ENCODE results near the gene CSF1.
"Not testable (repeated sequence)": the region's sequence is repeated elsewhere in the genome, so short reads cannot be mapped to it uniquely, and the experiment has no call there.

CSF1 gene

GRCh38 chr1:109937738-109938137 is 27.1 kb downstream of the CSF1 start:
- DNase-seq (ENCODE audit: low spot score), result no peak

- DNase-seq (ENCODE audit: low spot score), result no peak
These were observed 27.9 kb downstream of the CSF1 start for GRCh38 chr1:109938556-109938955.

- DNase-seq (ENCODE audit: low spot score), result no peak
These were observed 31.8 kb downstream of the CSF1 start for GRCh38 chr1:109942434-109942833.

GRCh38 chr1:109944541-109944940 is 33.9 kb downstream of the CSF1 start:
- no peak for DNase-seq (ENCODE audit: low spot score)

GRCh38 chr1:109946511-109946910 is 35.9 kb downstream of the CSF1 start:
- no peak for DNase-seq (ENCODE audit: low spot score)

GRCh38 chr1:109947582-109948284 is 37.1 kb downstream of the CSF1 start:
- no peak for DNase-seq (ENCODE audit: low spot score)

GRCh38 chr1:109948285-109948630 is 37.6 kb downstream of the CSF1 start:
- no peak for DNase-seq (ENCODE audit: low spot score)

GRCh38 chr1:109950038-109950437 is 39.4 kb downstream of the CSF1 start:
- DNase-seq (ENCODE audit: low spot score), result no peak

GRCh38 chr1:109950509-109950908 is 39.9 kb downstream of the CSF1 start:
- DNase-seq (ENCODE audit: low spot score), result no peak

- not testable (repeated sequence) for DNase-seq (ENCODE audit: low spot score)
These were observed 40.9 kb downstream of the CSF1 start for GRCh38 chr1:109951501-109951900.

- no peak for DNase-seq (ENCODE audit: low spot score)
These were observed 43.4 kb downstream of the CSF1 start for GRCh38 chr1:109954041-109954512.

GRCh38 chr1:109959632-109959973 is 49.0 kb downstream of the CSF1 start:
- no peak for DNase-seq (ENCODE audit: low spot score)

GRCh38 chr1:109959974-109960744 is 49.5 kb downstream of the CSF1 start:
- DNase-seq (ENCODE audit: low spot score), result no peak

- DNase-seq (ENCODE audit: low spot score), result no peak
These were observed 50.1 kb downstream of the CSF1 start for GRCh38 chr1:109960745-109961094.

- DNase-seq (ENCODE audit: low spot score), result no peak
These were observed 53.2 kb downstream of the CSF1 start for GRCh38 chr1:109963864-109964263.

- DNase-seq (ENCODE audit: low spot score), result no peak
These were observed 58.6 kb downstream of the CSF1 start for GRCh38 chr1:109969146-109969829.

GRCh38 chr1:109969907-109970306 is 59.3 kb downstream of the CSF1 start:
- no peak for DNase-seq (ENCODE audit: low spot score)

GRCh38 chr1:109971559-109971958 is 60.9 kb downstream of the CSF1 start:
- no peak for DNase-seq (ENCODE audit: low spot score)

GRCh38 chr1:109974191-109974590 is 63.5 kb downstream of the CSF1 start:
- no peak for DNase-seq (ENCODE audit: low spot score)

- DNase-seq (ENCODE audit: low spot score), result peak; percentile 21
These were observed 65.1 kb downstream of the CSF1 start for GRCh38 chr1:109975718-109976117.

- DNase-seq (ENCODE audit: low spot score), result no peak
These were observed 66.1 kb downstream of the CSF1 start for GRCh38 chr1:109976762-109977161.

GRCh38 chr1:109977225-109977624 is 66.6 kb downstream of the CSF1 start:
- DNase-seq (ENCODE audit: low spot score), result no peak
